C1 segment of cervical spinal cord (tissue), 14 donors: ENCODE results near the gene TTLL10.

Source experiments
- DNase-seq, 14 donors: peaks; one replicate each; lab custom pipeline; 2025; lab: John Stamatoyannopoulos, UW

TTLL10 gene

DNA sequence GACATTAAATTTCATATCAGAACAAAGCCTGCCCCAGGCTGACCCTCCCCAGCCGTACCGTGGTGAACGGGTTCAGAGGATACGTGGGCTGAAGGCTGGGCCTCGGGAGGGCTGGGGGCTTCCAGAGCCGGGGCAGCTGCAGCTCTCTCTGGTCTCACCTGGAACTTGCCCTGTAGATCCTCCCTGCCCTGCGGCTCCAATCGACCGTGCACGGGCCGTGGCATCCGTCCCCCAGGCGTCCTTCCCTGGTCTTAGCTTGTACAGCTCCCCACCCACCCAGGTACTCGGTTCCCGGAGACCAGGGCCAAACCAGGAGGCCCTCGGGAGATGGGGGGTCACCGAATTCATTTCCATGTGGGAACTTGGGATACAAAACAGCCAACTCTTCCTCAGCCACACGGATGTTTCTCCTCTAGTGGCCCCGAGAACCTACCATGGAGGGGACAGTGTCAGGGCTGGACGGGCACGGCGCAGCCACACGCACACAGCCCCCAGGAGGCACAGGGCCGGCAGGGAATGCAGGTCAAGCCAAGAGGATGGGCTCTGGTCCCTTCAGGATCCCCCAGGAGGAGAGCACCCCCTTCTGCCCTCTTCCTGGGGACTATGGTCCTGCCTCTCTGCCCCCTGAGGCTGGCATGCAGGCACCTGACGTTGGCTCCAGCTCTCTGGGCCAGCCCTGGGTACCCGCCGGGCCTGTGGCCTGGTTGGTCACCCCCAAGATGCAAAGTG lies 61.5 kb downstream of the TTLL10 start:
- DNase-seq: no peak

GRCh38 chr1:1236176-1236763 lies 62.6 kb downstream of the TTLL10 start:
- no peak for DNase-seq

DNA sequence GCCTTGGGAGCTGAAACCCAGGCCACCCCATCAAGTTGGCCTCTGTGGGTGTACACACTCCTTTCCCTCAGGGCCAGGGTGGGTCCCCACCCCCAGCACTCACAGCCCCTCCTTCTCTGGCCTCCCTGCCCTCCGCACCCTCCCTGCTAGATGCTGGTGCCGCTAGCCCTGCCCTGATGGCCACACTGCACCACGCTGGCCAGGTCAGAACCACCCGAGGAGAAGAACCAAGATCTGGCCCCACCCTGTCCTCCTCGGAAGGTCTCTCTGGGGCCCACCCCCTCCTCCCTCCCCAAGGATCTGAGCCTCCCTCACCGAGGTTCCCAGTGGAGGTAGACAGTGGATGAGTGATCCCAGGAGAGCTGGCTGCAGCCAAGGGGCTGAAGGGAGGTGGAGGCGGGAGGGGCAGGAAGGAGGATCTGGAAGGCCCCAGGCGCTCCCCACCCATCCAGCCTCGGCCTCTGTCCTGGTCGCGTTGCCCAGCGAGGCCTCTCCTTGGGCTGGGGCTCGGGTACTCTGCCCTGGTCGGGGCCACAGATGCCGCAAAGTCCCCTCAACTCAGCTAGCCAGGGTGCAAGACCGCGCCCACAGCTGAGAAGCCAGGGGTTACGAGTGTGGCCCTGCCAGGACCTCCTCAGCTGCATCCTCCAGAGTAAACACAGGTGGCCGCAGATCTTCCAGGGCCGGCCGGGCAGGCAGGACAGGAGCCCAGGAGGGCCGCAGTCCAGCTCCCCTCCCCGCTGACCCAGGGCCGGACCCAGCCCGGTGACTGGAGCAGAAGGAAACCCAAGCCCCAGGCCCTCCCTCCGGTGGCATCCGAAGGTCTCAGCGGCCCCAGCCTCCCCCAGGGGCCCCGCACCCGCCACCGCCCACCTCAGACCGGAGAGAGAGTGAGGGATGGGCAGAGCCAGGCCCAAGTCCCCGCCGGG lies 63.5 kb downstream of the TTLL10 start:
- DNase-seq: no peak

DNA sequence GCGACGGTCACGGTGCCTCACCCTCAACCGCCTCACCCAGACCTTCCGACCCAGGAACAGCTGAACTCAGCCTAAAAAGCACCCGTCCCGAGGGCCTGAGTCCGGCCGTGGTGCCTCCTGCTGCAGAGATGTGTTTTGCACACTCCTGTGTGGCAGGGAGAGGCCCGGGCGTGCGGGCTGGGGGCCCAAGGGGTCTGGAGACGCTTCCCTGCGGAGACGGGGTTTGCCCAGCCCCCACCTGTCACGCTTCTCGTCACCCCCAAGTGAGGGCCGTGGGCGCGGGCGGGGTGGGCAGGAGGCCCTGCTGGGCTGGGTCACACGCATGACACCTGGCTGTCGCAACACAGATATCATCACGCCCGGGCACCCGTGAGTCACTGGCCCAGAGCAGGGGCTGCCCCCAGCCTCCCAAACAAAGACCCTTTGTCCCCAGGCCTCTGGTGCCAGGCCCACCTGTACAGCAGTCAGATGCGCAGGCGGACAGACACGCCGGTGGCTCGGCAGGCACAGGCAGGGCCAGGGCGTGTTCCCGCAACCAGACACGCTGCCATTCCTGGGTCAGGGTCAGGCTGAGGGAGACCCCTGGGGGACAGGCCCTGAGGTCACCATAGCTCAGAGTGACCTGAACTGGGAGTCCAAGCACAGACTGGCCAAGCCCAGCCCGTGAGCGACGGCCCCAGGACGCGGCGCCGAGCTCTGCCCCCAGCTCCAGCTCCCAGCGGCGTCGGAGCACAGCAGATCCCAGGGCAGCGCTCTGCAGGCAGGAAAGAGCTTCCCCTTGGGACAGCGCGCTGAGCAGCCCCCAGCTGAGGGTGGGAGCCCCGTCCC lies 64.4 kb downstream of the TTLL10 start:
- DNase-seq: no peak

DNA sequence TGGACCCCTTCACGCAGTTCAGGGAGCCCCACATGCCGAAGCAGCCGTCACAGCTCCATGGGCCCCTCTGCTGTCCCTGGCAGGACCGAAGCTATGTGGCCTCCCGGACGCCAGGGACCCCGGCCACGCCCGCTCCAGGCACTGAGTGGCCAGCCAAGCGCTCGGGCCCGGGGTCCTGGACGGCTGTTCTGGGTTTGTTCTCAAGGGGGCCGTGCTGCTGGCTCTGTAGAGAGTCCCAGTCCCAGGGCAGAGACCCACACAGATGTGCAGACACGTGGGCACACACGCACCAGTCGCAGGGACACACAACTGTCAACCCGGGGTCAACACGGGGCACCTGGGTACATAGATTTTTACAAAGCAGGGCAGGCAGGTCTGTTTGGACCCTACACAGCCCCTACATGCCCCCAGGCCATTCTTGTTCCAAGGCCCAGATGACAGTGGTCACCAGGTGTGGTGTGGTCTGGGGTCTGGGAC lies 65.1 kb downstream of the TTLL10 start:
- no peak for DNase-seq

DNA sequence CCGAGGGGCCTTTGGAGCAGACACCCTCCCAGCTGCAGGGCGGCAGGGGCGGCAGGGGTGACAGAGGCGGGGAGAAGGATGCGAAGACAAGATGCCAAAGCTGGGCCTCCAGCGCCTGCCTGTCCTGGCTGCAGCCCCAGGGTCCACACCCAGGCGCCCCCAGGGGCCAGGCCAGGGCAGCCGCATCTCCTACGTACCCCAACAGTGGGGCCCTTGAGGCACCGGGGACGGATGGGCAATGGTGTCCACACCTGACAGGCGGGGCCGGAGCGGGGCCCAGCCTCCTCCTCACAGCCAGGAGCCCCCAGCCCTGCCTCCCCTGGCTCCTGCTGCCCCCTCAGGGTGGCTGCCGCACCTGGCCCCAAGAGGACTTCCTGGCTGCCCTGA lies 65.5 kb downstream of the TTLL10 start:
- DNase-seq: no peak

GRCh38 chr1:1239614-1240347 lies 66.1 kb downstream of the TTLL10 start:
- no peak for DNase-seq

GRCh38 chr1:1240348-1240732 lies 66.7 kb downstream of the TTLL10 start:
- DNase-seq: no peak

- DNase-seq: no peak
Measured at GRCh38 chr1:1240822-1241587, 67.3 kb downstream of the TTLL10 start.

DNA sequence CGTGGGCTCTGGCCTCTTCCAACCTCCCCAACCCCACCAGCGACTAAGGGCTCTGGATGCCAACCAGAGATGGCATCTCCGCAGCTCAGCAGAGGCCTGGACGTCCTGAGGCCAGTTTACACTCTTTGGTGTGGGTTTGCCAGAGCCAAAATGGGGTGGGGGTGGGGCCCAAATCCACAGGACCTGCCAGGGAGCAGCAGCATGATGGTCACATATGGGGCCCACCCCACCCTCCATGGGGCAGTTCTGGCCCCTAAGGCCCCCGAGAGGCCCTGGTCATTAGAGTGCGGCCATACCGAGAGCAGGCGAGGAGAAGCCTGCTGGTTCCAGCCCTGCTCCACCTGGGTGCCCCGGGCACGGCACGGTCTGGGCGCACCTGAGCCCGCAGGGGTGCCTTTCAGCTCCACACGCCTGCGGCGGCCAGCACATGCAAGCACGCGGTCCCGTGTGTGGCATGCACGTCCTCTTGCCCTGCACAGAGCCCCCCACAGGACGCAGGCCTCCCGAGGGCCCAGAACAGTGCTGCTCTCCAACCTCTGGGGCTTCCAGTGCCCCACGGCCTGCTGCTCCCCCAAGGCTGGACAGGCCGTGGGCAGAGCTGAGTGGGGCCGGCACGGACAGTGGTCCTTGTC lies 68.0 kb downstream of the TTLL10 start:
- no peak for DNase-seq

DNA sequence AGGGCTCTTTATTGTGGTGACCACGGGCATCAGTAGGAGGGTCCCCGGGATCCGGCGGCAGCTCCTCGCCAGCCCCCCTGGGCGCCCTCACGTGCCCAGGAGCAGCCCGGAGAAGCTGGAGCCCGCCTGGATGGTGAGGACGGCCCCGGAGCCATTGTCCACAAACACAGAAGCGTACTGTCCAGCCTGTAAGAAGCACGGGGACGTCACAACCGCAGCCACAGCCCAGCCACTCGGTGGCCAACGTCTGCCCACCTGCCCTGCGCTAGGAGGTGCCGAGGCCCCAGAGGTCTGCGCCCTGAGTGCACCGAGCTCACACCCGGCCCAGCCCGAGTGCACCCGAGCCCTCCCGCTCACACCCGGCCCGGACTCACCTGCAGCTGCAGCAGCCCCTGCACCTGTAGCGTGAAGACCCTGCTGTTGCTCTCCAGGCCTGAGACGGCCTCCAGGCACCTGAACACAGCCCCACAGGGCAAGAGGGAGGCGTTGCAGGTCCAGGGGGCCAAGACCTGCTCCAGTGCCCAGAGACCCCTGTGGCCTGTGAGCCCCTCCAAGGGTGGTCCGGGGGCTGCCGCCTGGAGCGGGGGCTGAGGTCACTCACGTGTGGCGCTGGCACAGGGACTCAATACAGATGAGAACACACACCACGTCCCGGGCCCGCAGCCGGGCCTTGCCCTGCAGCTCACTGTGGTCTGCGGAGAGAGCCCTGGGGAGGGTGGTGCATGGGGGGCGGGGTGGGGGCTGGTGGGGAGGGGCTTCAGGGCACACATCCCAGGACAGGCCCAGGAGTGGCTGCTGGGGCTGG lies 69.0 kb downstream of the TTLL10 start:
- DNase-seq: no peak

- no peak for DNase-seq
Measured at GRCh38 chr1:1243266-1243660, 69.6 kb downstream of the TTLL10 start.

- DNase-seq: no peak
Measured at GRCh38 chr1:1243807-1244191, 70.1 kb downstream of the TTLL10 start.

- DNase-seq: no peak
Measured at GRCh38 chr1:1244192-1244811, 70.6 kb downstream of the TTLL10 start.

DNA sequence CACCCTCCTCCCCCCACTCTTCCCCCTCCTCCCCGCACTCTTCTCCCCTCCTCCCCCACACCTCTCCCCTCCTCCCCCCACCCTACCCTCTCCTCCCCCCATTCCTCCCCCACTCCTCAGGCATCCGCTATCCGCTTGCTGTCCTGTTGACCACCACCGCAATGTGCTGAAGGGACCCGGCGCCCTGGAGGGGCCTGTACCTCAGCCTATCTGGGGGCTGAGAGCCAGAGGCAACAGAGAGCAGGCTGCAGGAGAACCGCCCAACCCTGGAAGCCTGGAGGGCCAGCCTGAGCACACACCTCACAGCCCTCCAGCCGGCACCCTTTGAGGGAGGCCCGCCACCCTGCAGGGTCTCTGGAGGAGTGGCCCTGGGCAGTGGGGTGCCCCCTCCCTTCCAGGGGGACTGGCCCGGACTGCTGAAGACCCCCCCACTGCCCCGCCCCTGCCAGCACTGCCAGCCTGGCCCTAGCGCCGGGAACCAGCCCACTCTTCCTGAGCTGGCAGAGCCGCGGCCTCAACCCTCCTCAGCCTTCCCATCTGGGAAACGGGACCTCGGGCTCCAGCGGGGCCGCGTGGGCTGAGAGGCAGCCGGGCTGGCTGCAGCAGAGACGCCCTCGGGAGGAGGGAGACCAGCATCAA lies 71.6 kb downstream of the TTLL10 start:
- DNase-seq: no peak

DNA sequence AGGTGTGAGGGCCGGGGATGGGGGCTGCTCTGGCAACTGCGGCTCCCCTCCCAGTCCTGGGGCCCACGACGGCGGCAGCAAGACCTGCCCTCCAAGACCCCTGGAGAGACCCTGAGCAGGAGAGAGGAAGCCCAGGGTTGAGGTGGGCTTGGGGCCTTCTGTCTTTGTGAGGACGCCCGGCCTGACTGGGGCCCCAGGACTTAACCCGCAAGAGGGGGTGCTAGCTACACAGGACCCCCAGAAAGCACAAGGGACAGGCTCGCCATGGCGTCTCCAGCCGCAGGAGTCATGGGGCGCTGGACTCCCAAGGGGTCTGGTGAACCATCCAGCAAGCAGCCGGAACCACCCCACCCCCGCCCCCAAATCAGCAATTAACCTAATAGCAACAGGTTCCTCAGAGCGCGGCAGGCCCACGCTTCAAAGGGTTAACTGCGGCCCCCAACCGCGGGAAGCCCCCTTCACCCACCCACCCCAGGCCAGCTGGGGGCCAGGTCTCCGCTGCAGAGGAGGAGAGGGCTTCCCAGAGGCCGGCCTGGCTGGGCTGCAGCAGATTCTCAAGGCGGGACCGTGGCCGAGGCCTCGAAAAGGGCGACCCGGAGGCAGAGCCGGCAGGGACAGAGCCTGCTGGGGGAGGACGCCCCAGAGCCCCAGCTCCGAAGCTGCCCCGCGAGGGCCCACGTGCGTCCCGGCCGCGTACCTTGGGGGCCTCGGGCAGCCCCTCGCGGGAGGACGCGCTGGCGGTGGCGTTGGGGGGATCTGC lies 72.3 kb downstream of the TTLL10 start:
- no peak for DNase-seq
